ENCODE results near the gene FCGR3A.
A peak's percentile ranks its signal among the peaks of the same experiment; 100 is the strongest.

The FCGR3A gene

DNA sequence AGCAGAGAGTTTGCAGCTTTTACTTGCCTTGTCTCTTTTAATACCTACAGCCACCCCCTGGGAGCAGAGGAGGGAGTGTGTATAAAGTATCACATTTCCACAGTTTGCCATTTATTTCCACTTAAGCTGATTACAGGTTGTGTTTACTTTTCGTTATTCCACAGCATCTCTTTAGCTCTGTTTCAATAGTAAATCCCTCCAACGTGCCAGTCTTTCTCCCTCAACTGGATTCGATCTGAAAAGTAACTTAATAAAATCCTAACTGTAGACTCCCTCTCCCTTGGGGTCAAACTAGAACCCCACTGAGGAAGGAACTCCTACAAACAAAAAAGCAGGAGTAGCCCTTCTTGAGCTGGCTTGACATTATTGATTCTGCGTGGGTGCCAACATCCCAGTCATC, 47.4 kb downstream of the FCGR3A start:
- Mint-ChIP-seq H3K36me3 (no peaks in the 10 kb centered on the region), H3K27me3 (no peaks in the 10 kb centered on the region), H3K27ac (no peak overlapping the region), H3K9me3 (no peaks in the 10 kb centered on the region), H3K4me3 (no peak overlapping the region), H3K4me1 (peaks cover 38% of the 10 kb centered on the region)
- ATAC-seq = no peak

DNA sequence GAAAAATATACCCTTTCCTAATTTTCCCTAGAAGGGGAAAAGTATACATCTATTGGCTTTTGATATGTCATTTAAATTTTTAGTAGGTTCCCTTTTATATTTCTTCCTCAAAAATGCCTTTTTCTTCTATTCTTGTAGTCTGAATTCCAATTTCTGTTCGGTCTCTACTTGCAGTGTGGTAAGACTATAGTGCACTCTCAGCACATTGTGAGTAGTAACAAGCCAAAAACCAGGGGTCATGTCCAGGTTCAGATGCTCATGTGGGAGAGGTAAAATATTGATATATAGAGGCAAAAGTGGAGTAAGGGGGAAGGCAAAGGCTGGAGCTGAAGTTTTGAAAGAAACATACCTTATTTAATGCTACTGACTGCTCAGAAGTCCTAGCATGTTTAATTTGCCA, 48.4 kb downstream of the FCGR3A start:
- Mint-ChIP-seq H3K4me1 (peaks cover 29% of the 10 kb centered on the region), H3K4me3 (no peak overlapping the region), H3K27me3 (no peaks in the 10 kb centered on the region), H3K36me3 (no peaks in the 10 kb centered on the region), H3K27ac (no peak overlapping the region), H3K9me3 (no peaks in the 10 kb centered on the region)
- no peak for ATAC-seq

DNA sequence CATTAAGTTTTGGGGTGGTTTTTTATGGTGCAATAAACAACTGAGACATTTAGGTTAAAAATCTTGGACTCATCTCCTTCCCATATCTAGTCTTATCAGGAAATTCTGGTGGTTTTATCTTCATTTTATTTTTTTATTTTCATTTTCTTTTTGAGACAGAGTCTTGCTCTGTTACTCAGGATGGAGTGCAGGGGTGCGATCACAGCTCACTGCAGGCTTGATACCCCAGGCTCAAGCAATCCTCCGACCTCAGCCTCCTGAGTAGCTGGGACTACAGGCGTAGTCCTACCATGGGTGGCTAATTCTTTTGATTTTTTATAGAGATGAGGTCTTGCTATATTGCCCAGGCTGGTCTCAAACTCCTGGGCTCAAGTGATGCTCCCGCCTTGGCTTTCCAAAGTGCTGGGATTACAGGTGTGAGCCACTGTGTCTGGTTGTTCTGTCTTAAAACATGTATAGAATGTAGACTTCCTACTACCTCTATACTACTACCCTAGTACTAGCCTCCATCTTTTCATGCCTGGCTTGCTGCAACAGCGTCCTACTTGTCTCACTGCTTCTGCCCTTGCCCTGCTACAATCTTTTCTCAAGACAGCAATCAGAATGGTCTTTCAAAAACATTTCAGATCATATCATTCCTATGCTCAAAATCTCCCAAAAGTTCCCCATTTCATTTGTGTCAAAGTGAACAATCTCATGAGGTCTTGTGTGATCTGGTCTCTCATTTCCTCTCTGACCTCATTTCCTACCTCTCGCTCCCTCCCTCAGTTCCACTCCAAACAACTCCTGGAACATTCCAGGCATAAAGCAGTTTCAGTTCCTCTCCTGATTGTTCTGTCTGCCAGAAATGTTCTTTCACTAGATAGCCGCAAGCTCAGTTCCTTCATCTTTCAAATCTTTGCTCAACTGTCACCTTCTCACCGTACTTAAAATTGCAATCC, 50.2 kb downstream of the FCGR3A start:
- peak; percentile 50 for ATAC-seq
- Mint-ChIP-seq H3K27ac (no peak overlapping the region), H3K36me3 (no peaks in the 10 kb centered on the region), H3K4me1 (peaks cover 17% of the 10 kb centered on the region), H3K27me3 (no peaks in the 10 kb centered on the region), H3K9me3 (no peaks in the 10 kb centered on the region), H3K4me3 (no peak overlapping the region)

DNA sequence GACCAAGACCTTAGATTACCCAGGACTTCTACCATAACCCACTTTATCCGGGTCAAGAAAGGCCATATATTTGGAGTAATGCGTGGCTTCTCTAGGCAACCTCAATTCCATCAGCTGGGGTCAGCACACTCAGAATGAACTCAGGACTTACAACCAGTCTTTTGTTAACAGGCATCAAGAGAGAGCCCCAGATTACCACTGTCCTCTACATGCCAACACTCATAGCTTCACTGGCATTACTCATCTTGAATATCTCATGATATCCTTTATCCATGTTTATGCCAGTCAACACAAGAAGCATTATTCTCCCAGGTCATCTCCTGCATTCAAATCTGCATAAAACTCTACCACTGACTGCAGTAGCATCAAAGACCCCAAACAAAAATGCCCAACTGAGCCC, 51.0 kb downstream of the FCGR3A start:
- no peak for ATAC-seq
- Mint-ChIP-seq H3K9me3 (no peaks in the 10 kb centered on the region), H3K4me3 (no peak overlapping the region), H3K4me1 (peaks cover 17% of the 10 kb centered on the region), H3K27ac (no peak overlapping the region), H3K27me3 (peaks cover under 1% of the 10 kb centered on the region), H3K36me3 (no peaks in the 10 kb centered on the region)

DNA sequence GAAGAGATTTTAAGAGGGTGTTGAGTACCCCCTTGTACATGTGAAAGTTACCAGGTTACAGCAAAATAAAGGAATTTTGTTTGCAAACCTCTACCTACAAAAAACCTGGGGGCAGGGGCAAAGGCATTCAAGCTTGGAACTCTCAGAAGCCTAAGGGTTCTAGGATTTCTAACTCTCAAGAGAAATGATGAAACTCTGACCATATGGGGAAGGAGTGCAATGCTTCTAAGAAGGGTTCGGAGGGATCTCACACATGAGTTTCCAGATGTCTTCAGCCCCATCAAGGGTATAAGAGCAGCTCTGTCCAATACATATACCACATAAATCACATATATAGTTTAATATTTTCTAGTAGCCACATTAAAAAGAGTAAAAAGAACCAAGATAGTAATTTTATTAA, 51.7 kb downstream of the FCGR3A start:
- no peaks in the 10 kb centered on the region for H3K9me3 Mint-ChIP-seq
- no peak for ATAC-seq
- no peaks in the 10 kb centered on the region for H3K36me3 Mint-ChIP-seq
- H3K4me3 Mint-ChIP-seq = no peak overlapping the region
- H3K4me1 Mint-ChIP-seq = peaks cover 17% of the 10 kb centered on the region
- H3K27ac Mint-ChIP-seq = no peak overlapping the region
- peaks cover 8% of the 10 kb centered on the region for H3K27me3 Mint-ChIP-seq

DNA sequence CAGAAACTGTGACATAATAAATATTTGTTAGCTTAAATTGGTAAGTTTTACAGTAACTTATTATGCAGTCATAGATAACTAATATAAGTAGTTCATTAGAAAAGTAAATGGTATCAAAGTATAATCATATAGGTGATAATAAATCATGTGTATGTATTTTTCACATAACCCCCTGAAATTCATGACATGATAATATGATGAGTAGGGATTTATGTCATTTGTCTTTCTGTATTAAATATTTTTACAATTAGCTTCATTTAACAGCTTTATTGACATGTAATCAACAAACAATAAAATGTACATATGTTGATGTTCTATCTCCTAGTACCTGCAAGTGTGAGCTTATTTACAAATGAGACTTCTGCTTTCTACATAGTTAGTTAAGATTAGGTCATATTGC, 54.1 kb downstream of the FCGR3A start:
- Mint-ChIP-seq H3K9me3 (no peaks in the 10 kb centered on the region), H3K4me1 (peaks cover 31% of the 10 kb centered on the region), H3K27ac (no peak overlapping the region), H3K27me3 (peaks cover 23% of the 10 kb centered on the region), H3K36me3 (no peaks in the 10 kb centered on the region), H3K4me3 (no peak overlapping the region)
- no peak for ATAC-seq

DNA sequence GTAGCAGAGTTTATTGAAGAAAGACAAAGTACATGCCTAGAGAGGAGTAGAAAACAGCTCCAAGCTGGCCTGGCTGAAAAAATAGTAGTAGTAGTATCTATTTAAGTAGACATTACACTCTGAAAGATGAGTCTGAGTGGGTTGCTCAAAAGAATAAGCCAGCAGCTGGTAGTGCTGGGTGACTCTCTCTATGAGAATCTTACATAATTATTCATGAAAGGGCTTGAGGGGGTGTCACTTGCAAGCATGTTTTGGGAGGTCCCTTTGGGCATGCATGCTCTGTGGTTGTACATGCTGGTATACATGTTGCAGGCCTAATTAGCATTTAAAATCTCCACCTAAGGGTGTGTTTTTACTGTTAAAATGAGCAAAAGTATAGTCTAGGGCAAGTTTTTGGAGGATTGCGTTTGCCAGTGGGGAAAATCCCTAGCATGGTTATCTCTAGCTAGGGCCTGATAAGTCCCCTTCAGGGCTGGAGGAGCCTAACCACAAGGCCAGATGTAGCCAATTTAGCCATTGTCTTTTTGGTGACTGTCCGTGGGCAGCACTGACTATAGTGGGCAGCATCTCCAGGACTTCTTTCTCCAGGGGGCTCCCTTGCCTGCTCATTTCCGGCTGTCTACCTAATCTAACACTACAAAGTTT, 55.4 kb downstream of the FCGR3A start:
- Mint-ChIP-seq H3K4me1 (peaks cover 21% of the 10 kb centered on the region), H3K27me3 (peaks cover 27% of the 10 kb centered on the region), H3K4me3 (no peak overlapping the region), H3K9me3 (no peaks in the 10 kb centered on the region), H3K27ac (no peak overlapping the region), H3K36me3 (no peaks in the 10 kb centered on the region)
- no peak for ATAC-seq

DNA sequence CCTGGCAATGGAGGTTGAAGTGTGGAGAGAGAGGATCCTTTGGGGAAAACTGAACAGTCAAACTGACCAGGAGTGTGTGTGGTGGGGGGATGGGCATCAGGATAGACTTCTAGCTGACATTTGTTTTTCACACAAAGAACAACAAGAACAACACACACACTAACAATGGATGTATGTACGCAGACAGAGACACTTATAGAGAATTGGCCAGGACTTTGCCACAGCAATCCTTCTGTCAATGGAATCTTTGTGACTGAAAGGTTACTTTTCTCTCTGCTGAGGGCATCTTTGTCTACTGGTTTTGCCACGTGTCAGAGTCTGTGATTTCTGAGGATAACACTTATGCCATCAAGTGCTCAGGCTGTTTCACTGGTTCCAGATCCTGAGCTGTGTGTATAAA, 56.8 kb downstream of the FCGR3A start:
- peaks cover 27% of the 10 kb centered on the region for H3K27me3 Mint-ChIP-seq
- no peak overlapping the region for H3K4me3 Mint-ChIP-seq
- no peak for ATAC-seq
- no peaks in the 10 kb centered on the region for H3K9me3 Mint-ChIP-seq
- no peaks in the 10 kb centered on the region for H3K36me3 Mint-ChIP-seq
- peaks cover 14% of the 10 kb centered on the region for H3K4me1 Mint-ChIP-seq
- no peak overlapping the region for H3K27ac Mint-ChIP-seq

All from stimulated activated memory B cell treated with anti-CD40 and anti-IgM and Interleukin-4, amounts not matched to agents 10 μg/mL and 1 μg/mL and 100 μg/mL, for 72 hours (primary cell).